Measurements from ENCODE around the gene FOLR2. TPM values are rescaled to one million over a fixed set of nuclear protein-coding genes. Genes with fewer than 3 reads are reported as not detected.

Gene FOLR2
- total RNA-seq, 4 donors from 2014 or later: 7.5 to 14.6 (median 13.0) TPM

DNA sequence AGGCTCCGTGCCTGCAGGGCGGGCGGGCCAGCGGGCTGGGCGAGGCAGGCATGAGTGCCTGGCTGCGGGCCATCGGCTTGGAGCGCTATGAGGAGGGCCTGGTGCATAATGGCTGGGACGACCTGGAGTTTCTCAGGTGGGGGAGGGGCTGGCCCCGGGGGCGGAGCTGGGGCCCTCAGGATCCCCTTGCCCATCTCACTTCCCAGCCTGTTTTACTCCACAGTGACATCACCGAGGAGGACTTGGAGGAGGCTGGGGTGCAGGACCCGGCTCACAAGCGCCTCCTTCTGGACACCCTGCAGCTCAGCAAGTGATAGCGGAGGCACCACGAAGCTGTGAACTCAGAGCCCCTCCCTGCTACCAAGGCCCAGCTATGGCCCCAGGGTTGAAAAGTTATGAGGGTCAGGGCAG lies 21.5 kb downstream of the FOLR2 start:
- H3K9me3 ChIP-seq: no peaks in the 10 kb centered on the region
- ATAC-seq (no peak), DNase-seq (peak in 1 of 2 donors; percentile 27)
- in situ Hi-C loops (cut with MboI; ENCODE audit: low sequenced_read_pairs in 4 of 4) (loop anchor here in 1 of 4 donors (10.0 kb wide), 1 partner anchor 187 kb away; no protein-coding TSS in a partner anchor), intact Hi-C loops (cut with DNase I; ENCODE audit: low total_unique reads) (loop anchor here (5.0 kb wide), 1 partner anchor 174 kb away; no protein-coding TSS in a partner anchor)
- no peak overlapping the region for H3K4me3 ChIP-seq
- peaks cover 10 to 22% of the 10 kb centered on the region in 2 donors for H3K4me1 ChIP-seq
- H3K36me3 ChIP-seq: peaks cover 0 to 42% of the 10 kb centered on the region in 2 donors
- no peak overlapping the region for H3K27ac ChIP-seq
- TF ChIP-seq POLR2A (IDR thresholded peaks at IDR 0.05) (no peak), CTCF (IDR thresholded peaks at IDR 0.05 in 4 of 5, conservative IDR thresholded peaks at IDR 0.05 in 1 of 5) (peak in 4 of 5 experiments; percentile 34 to 53 (median 50))
- peaks cover 8 to 17% (median 15%) of the 10 kb centered on the region in 3 donors for H3K27me3 ChIP-seq

GRCh38 chr11:72238492-72239312 lies 22.1 kb downstream of the FOLR2 start:
- Histone ChIP-seq H3K9me3 (no peaks in the 10 kb centered on the region), H3K4me1 (peaks cover 10 to 22% of the 10 kb centered on the region in 2 donors), H3K27ac (peak overlapping the region; percentile 54 to 74 (median 64)), H3K36me3 (peaks cover 0 to 36% of the 10 kb centered on the region in 2 donors), H3K4me3 (no peak overlapping the region), H3K27me3 (peaks cover 15 to 24% (median 22%) of the 10 kb centered on the region in 3 donors)
- intact Hi-C loops (cut with DNase I; ENCODE audit: low total_unique reads) (loop anchor here (5.0 kb wide), 1 partner anchor 174 kb away; no protein-coding TSS in a partner anchor), in situ Hi-C loops (cut with MboI; ENCODE audit: low sequenced_read_pairs in 4 of 4) (loop anchor here in 1 of 4 donors (10.0 kb wide), 1 partner anchor 186 kb away; no protein-coding TSS in a partner anchor)
- DNase-seq: peak in 1 of 2 donors; percentile 11
- ATAC-seq: no peak
- TF ChIP-seq CTCF (IDR thresholded peaks at IDR 0.05 in 4 of 5, conservative IDR thresholded peaks at IDR 0.05 in 1 of 5): no peak
- no peak for TF ChIP-seq POLR2A (IDR thresholded peaks at IDR 0.05)

DNA sequence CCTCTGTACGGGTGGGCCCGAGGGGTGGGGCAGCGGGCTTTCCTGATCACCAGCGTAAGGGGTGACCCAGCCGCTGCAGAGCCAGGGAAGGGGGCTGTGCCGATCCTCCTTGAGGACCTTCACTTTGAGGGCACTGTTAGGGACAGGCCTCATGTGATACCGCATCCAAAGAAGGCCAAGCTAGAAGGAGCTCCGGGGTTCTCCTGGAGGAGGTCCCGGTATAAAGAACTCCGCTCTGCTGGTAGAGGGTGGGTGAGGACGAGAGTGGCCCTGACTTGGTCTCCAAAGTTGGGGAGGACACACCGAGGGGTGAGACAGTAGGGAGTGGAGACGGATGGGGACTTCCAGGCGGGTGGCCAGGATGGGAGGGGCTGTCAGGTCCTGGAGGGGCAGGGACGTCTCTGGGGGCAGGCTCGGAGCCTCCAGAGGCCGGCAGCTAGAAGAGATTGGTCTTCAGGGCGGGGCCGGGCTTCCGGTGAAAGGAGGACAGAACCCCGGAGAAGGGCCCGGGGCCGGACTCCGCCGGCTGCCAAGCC lies 22.8 kb downstream of the FOLR2 start:
- peaks cover 10 to 22% of the 10 kb centered on the region in 2 donors for H3K4me1 ChIP-seq
- intact Hi-C loops (cut with DNase I; ENCODE audit: low total_unique reads): loop anchor here (5.0 kb wide), 1 partner anchor 173 kb away; no protein-coding TSS in a partner anchor
- H3K4me3 ChIP-seq: peak overlapping the region; percentile 38 to 58 (median 56)

More for the DNA sequence above, 22.8 kb downstream of the FOLR2 start:
- peak overlapping the region; percentile 54 to 74 (median 64) for H3K27ac ChIP-seq
- in situ Hi-C loops (cut with MboI; ENCODE audit: low sequenced_read_pairs in 4 of 4): loop anchor here in 1 of 4 donors (10.0 kb wide), 1 partner anchor 185 kb away; no protein-coding TSS in a partner anchor
- H3K27me3 ChIP-seq: peaks cover 21 to 30% (median 26%) of the 10 kb centered on the region in 3 donors
- peaks cover 0 to 29% of the 10 kb centered on the region in 2 donors for H3K36me3 ChIP-seq
- TF ChIP-seq CTCF (IDR thresholded peaks at IDR 0.05 in 4 of 5, conservative IDR thresholded peaks at IDR 0.05 in 1 of 5): no peak
- TF ChIP-seq POLR2A (IDR thresholded peaks at IDR 0.05): no peak
- no peaks in the 10 kb centered on the region for H3K9me3 ChIP-seq
- ATAC-seq: peak; percentile 47 to 51
- DNase-seq: peak in 1 of 2 donors; percentile 56

Measured in gastrocnemius medialis (tissue), 4 donors.